ENCODE measurements around the gene SUMF1. TPM values are rescaled to one million over a fixed set of nuclear protein-coding genes. Genes with fewer than 3 reads are reported as not detected.

The SUMF1 gene
- total and polyA plus RNA-seq, 2 of the 13 experiments (the other 11 are each of a cell fraction or from before 2014, with no cell fraction given): 18.5 to 28.9 TPM

- TF ChIP-seq ZBTB10 (CRISPR knock-in tag; IDR thresholded peaks at IDR 0.05; ENCODE audit: borderline replicate concordance): no peak
- TF ChIP-seq SMC3 (IDR thresholded peaks at IDR 0.05; ENCODE audit: low read length): no peak
- no peak for TF ChIP-seq NRL (CRISPR knock-in tag; IDR thresholded peaks at IDR 0.05; ENCODE audit: borderline replicate concordance)
- no peak for TF ChIP-seq ZNF83 (CRISPR knock-in tag; IDR thresholded peaks at IDR 0.05; ENCODE audit: borderline replicate concordance)
- TF ChIP-seq CERS6 (CRISPR knock-in tag; IDR thresholded peaks at IDR 0.05): no peak
- no peak for TF ChIP-seq ZNF101 (CRISPR knock-in tag; IDR thresholded peaks at IDR 0.05; ENCODE audit: borderline replicate concordance, low read depth)
- TF ChIP-seq FOXP1 (IDR thresholded peaks at IDR 0.05): no peak
- TF ChIP-seq FOXP1 (CRISPR knock-in tag; IDR thresholded peaks at IDR 0.05): no peak
- TF ChIP-seq TRIM22 (IDR thresholded peaks at IDR 0.05): no peak
- TF ChIP-seq SMAD3 (CRISPR knock-in tag; IDR thresholded peaks at IDR 0.05): no peak
- TF ChIP-seq IRF1 (CRISPR knock-in tag; IDR thresholded peaks at IDR 0.05; ENCODE audit: low read depth): no peak
- TF ChIP-seq KMT2A (CRISPR knock-in tag; IDR thresholded peaks at IDR 0.05): no peak
- no peak for TF ChIP-seq ZNF292 (CRISPR knock-in tag; IDR thresholded peaks at IDR 0.05; ENCODE audit: borderline replicate concordance, low read depth)
- no peak for TF ChIP-seq SRSF1 (optimal IDR thresholded peaks at IDR 0.05; ENCODE audit: low read depth, low read length)
Observed at GRCh38 chr3:4399476-4399875, 67.6 kb downstream of the SUMF1 start (continued).
